Bronchial epithelial cell (primary cell): ENCODE results near the gene CBFA2T3. TPM values are rescaled to one million over a fixed set of nuclear protein-coding genes. Genes with fewer than 3 reads are reported as not detected.

Experiments
- DNase-seq: peaks from one replicate; pipeline ENCODE4 v3.0.0-alpha.2; 2010; ENCODE audit warnings: low read depth
- FAIRE-seq: peaks from 2 replicates; lab custom pipeline; 2011; peaks lifted over from hg19 to GRCh38; lab: Jason Lieb, UNC
- H3K27me3 ChIP-seq: 2 replicates; pipeline ENCODE4 v1.5.1; 2011; ENCODE audit warnings: low read length; ENCODE audit not compliant: control insufficient read depth, insufficient read depth
- H3K36me3 ChIP-seq: 2 replicates; pipeline ENCODE4 v1.5.1; 2011; ENCODE audit warnings: low read length; ENCODE audit not compliant: control insufficient read depth, insufficient read depth
- H3K4me3 ChIP-seq: 2 replicates; pipeline ENCODE4 v1.5.1; 2011; ENCODE audit warnings: mild to moderate bottlenecking, low read depth, low read length, control low read depth
- total RNA-seq: library from RNA; depleted of rRNA; stranded (reverse); fragments of >200 nt; gene quantifications from 2 replicates; pipeline ENCODE4 v1.2.1, GENCODE V29; 2014
- TF ChIP-seq, protein P1 (sequence below): IDR thresholded peaks from 2 replicates; pipeline ENCODE4 v1.5.1; 2011; ENCODE audit warnings: mild to moderate bottlenecking, moderate library complexity, low read length, control low read depth, inconsistent platforms; ENCODE audit not compliant: insufficient read depth, severe bottlenecking

Gene CBFA2T3
- total RNA-seq, 1 donor from 2014 or later, result 0.26 TPM

DNA sequence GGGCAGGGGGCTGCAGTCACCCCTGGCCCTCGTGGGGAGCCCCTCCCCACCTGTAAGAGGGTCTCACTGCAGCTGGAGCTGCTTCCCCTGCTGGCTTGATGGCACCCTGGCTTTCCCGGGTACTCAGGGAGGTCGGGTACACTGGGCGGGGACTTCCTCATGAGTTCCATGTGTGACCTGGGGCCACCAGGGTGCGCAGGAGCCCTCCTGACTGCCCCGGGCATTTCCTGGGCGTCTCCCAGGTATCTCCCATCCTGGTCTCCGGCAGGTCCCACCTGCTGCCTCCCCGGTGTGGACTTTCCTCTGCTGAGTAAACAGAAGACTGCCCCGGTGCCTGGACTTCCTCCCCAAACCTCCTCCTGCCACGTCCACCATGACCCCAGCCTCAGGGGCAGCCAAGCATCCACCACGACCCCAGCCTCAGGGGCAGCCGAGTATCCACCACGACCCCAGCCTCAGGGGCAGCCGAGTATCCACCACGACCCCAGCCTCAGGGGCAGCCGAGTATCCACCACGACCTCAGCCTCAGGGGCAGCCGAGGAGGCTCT lies 40.9 kb downstream of the CBFA2T3 start:
- TF ChIP-seq, protein P1, sequence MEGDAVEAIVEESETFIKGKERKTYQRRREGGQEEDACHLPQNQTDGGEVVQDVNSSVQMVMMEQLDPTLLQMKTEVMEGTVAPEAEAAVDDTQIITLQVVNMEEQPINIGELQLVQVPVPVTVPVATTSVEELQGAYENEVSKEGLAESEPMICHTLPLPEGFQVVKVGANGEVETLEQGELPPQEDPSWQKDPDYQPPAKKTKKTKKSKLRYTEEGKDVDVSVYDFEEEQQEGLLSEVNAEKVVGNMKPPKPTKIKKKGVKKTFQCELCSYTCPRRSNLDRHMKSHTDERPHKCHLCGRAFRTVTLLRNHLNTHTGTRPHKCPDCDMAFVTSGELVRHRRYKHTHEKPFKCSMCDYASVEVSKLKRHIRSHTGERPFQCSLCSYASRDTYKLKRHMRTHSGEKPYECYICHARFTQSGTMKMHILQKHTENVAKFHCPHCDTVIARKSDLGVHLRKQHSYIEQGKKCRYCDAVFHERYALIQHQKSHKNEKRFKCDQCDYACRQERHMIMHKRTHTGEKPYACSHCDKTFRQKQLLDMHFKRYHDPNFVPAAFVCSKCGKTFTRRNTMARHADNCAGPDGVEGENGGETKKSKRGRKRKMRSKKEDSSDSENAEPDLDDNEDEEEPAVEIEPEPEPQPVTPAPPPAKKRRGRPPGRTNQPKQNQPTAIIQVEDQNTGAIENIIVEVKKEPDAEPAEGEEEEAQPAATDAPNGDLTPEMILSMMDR, result no peak
- H3K4me3 ChIP-seq, result no peak overlapping the region
- no peak for FAIRE-seq
- no peak for DNase-seq
- peaks cover 14% of the 10 kb centered on the region for H3K27me3 ChIP-seq
- no peaks in the 10 kb centered on the region for H3K36me3 ChIP-seq

GRCh38 chr16:88934066-88934667 lies 42.8 kb downstream of the CBFA2T3 start:
- TF ChIP-seq, protein P1, result no peak
- Histone ChIP-seq H3K36me3 (no peaks in the 10 kb centered on the region), H3K27me3 (peaks cover 1% of the 10 kb centered on the region), H3K4me3 (no peak overlapping the region)
- FAIRE-seq, result no peak
- no peak for DNase-seq

DNA sequence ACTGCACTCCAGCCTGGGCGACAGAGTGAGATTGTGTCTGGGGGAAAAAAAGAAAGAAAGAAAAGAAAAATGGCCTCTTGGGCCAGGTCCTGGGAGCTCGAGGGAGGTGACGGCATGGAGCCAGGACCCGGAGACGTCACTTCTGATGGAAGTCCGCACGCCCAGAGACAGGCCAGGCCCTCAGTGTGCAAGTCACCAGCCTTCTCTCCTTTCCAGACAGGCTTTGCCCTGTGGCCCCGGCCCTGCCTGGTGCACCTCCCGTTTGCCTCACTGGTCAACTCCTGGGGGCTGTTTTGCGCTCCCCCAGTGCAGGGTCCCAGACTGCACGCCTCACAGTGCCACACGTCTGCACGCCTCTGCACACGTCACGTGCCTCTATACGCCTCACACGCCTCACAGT lies 44.1 kb downstream of the CBFA2T3 start:
- TF ChIP-seq, protein P1, result no peak
- FAIRE-seq (no peak), DNase-seq (no peak)
- no peaks in the 10 kb centered on the region for H3K27me3 ChIP-seq
- no peak overlapping the region for H3K4me3 ChIP-seq
- no peaks in the 10 kb centered on the region for H3K36me3 ChIP-seq

- TF ChIP-seq, protein P1, result no peak
- Histone ChIP-seq H3K4me3 (no peak overlapping the region), H3K36me3 (no peaks in the 10 kb centered on the region), H3K27me3 (no peaks in the 10 kb centered on the region)
- DNase-seq, result no peak
- FAIRE-seq, result no peak
Observed at GRCh38 chr16:88931936-88932335, 45.1 kb downstream of the CBFA2T3 start.

- H3K36me3 ChIP-seq, result no peaks in the 10 kb centered on the region
- H3K27me3 ChIP-seq, result no peaks in the 10 kb centered on the region
- TF ChIP-seq, protein P1, result no peak
- no peak overlapping the region for H3K4me3 ChIP-seq
- DNase-seq, result no peak
- FAIRE-seq, result no peak
Observed at GRCh38 chr16:88931373-88931900, 45.6 kb downstream of the CBFA2T3 start.

DNA sequence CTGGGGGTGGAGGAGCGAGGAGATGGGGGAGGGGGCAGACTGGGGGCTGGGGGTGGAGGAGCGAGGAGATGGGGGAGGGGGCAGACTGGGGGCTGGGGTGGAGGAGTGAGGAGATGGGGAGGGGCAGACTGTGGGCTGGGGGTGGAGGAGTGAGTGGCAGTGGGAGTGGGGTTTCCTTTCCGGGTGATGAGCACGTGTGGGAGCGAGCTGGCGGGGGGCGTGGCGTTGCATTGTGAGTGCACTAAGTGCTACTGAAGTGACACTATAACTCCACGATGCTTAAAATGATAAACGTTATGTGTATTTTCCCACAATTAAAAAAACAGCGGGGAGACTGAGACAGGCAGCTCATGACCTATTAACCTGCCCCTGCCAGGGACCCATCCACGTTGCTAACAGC lies 46.3 kb downstream of the CBFA2T3 start:
- FAIRE-seq (no peak), DNase-seq (no peak)
- Histone ChIP-seq H3K4me3 (no peak overlapping the region), H3K36me3 (no peaks in the 10 kb centered on the region), H3K27me3 (no peaks in the 10 kb centered on the region)
- TF ChIP-seq, protein P1, result no peak
